ENCODE data around the gene AGRN. TPM values are rescaled to one million over a fixed set of nuclear protein-coding genes. Genes with fewer than 3 reads are reported as not detected.
"Not testable (repeated sequence)": the region's sequence is repeated elsewhere in the genome, so short reads cannot be mapped to it uniquely, and the experiment has no call there.

The AGRN gene
- polyA plus RNA-seq, 1 donor = 116 TPM

GRCh38 chr1:1090424-1091343 lies 70.8 kb downstream of the AGRN start:
- Histone ChIP-seq H3K4me3 (ENCODE audit: low read length) (no peak overlapping the region), H3K27me3 (ENCODE audit: control insufficient read depth, insufficient read depth, low read length) (no peaks in the 10 kb centered on the region), H3K27ac (ENCODE audit: low read length) (no peak overlapping the region), H3K4me1 (ENCODE audit: control insufficient read depth, insufficient read depth, low read length) (no peaks in the 10 kb centered on the region), H3K9me3 (ENCODE audit: control insufficient read depth, low read depth, low read length) (peaks cover 7% of the 10 kb centered on the region), H3K36me3 (ENCODE audit: control insufficient read depth, insufficient read depth, low read length) (peaks cover 4% of the 10 kb centered on the region)
- no CpG with 5 or more reads among the region's 45 CpGs for WGBS (ENCODE audit: insufficient coverage, low lambda C conversion rate)
- no peak for DNase-seq

DNA sequence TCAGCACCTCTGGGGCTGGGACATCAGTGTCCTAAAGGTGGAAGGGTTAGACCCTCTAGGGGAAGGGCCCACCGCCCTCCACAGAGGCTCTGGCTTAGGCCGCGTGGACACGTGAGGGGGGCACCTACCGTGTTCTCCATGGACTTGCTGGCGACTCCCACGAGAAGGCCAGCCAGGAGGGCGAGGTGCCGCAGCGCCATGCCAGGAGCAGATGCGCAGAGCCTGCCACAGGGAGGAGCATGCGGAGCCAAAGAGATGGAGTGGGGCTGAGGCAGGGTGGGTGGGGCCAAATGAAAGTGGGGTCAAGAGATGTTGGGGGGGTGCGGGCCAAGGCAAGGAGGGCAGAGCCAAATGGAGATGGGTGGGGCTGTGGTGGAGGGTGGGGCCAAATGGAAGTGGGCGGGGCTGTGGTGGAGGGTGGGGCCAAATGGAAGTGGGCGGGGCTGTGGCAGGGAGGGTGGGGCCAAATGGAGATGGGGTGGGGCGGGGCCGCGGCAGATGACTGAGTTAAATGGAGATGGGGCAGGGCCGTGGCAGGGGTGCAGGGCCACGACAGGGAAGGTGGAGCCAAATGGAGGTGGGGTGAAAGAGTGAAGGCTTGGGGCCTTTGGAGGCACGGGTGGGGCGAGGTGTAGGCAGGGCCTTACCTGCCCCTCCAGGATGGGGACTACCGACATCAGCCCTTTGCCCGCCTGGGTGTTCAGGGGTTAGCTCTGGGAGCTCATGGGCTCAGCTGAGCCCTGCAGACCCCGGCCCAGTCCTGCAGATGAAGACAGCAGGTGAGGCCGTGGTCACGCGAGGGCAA lies 71.6 kb downstream of the AGRN start:
- H3K4me1 ChIP-seq (ENCODE audit: control insufficient read depth, insufficient read depth, low read length) = no peaks in the 10 kb centered on the region
- no peak overlapping the region for H3K4me3 ChIP-seq (ENCODE audit: low read length)
- H3K27me3 ChIP-seq (ENCODE audit: control insufficient read depth, insufficient read depth, low read length) = no peaks in the 10 kb centered on the region
- no peak for DNase-seq
- WGBS (ENCODE audit: insufficient coverage, low lambda C conversion rate) = 100% methylated on average over 1 of the region's 28 CpGs
- no peak overlapping the region for H3K27ac ChIP-seq (ENCODE audit: low read length)
- peaks cover 4% of the 10 kb centered on the region for H3K36me3 ChIP-seq (ENCODE audit: control insufficient read depth, insufficient read depth, low read length)
- peaks cover 7% of the 10 kb centered on the region for H3K9me3 ChIP-seq (ENCODE audit: control insufficient read depth, low read depth, low read length)

DNA sequence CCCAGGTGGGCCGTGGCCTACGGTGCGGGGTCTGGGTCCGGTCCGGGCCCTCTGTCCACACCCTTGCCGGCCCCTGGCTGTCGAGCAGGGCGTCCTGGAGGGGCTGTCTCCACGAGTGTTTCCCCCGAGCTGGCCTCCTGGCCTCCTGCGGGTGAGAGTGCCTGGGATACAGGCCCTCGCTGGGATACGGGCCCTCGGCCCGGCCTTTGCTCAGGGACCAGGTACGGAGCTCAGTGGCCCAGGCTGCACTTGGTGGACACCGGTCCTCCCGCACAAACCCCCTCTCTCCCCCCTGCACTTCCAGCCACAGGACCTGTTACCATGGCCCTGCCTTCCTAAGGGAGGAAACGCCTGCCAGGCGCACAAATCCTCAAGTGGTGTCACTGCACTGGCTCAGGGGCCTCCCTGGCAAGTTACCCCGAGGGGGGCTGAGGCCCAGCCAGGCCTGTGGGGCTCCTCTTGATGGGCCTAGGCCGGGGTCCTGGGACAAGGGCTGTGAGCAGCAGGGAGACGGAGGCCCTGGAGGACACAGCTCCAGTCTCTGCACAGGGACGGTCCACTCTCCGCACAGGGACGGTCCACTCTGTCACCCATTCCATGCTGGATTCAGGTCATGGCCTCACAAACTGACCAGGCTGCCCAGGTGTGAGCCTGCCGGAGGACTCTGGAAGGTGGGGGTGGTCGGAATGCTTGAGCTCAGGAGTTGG lies 72.4 kb downstream of the AGRN start:
- H3K9me3 ChIP-seq (ENCODE audit: control insufficient read depth, low read depth, low read length) = peaks cover 7% of the 10 kb centered on the region
- no peaks in the 10 kb centered on the region for H3K27me3 ChIP-seq (ENCODE audit: control insufficient read depth, insufficient read depth, low read length)
- no peak overlapping the region for H3K27ac ChIP-seq (ENCODE audit: low read length)
- no CpG with 5 or more reads among the region's 28 CpGs for WGBS (ENCODE audit: insufficient coverage, low lambda C conversion rate)
- H3K4me3 ChIP-seq (ENCODE audit: low read length) = no peak overlapping the region
- no peak for DNase-seq
- peaks cover 4% of the 10 kb centered on the region for H3K36me3 ChIP-seq (ENCODE audit: control insufficient read depth, insufficient read depth, low read length)
- no peaks in the 10 kb centered on the region for H3K4me1 ChIP-seq (ENCODE audit: control insufficient read depth, insufficient read depth, low read length)

GRCh38 chr1:1092894-1093609 lies 73.1 kb downstream of the AGRN start:
- no peak for DNase-seq
- no peaks in the 10 kb centered on the region for H3K27me3 ChIP-seq (ENCODE audit: control insufficient read depth, insufficient read depth, low read length)
- H3K4me1 ChIP-seq (ENCODE audit: control insufficient read depth, insufficient read depth, low read length) = no peaks in the 10 kb centered on the region
- no peak overlapping the region for H3K27ac ChIP-seq (ENCODE audit: low read length)
- no peak overlapping the region for H3K4me3 ChIP-seq (ENCODE audit: low read length)
- H3K9me3 ChIP-seq (ENCODE audit: control insufficient read depth, low read depth, low read length) = peaks cover 7% of the 10 kb centered on the region
- peaks cover 2% of the 10 kb centered on the region for H3K36me3 ChIP-seq (ENCODE audit: control insufficient read depth, insufficient read depth, low read length)
- 80% methylated on average over 2 of the region's 14 CpGs for WGBS (ENCODE audit: insufficient coverage, low lambda C conversion rate)

- WGBS (ENCODE audit: insufficient coverage, low lambda C conversion rate) = 90% methylated on average over 4 of the region's 10 CpGs
- no peak for DNase-seq
- H3K27ac ChIP-seq (ENCODE audit: low read length) = no peak overlapping the region
- peaks cover 2% of the 10 kb centered on the region for H3K36me3 ChIP-seq (ENCODE audit: control insufficient read depth, insufficient read depth, low read length)
- H3K9me3 ChIP-seq (ENCODE audit: control insufficient read depth, low read depth, low read length) = peaks cover 7% of the 10 kb centered on the region
- H3K4me1 ChIP-seq (ENCODE audit: control insufficient read depth, insufficient read depth, low read length) = no peaks in the 10 kb centered on the region
- no peak overlapping the region for H3K4me3 ChIP-seq (ENCODE audit: low read length)
- H3K27me3 ChIP-seq (ENCODE audit: control insufficient read depth, insufficient read depth, low read length) = no peaks in the 10 kb centered on the region
These were observed 73.7 kb downstream of the AGRN start for GRCh38 chr1:1093610-1093943.

GRCh38 chr1:1094981-1095380 lies 75.1 kb downstream of the AGRN start:
- Histone ChIP-seq H3K27ac (ENCODE audit: low read length) (no peak overlapping the region), H3K4me3 (ENCODE audit: low read length) (no peak overlapping the region), H3K36me3 (ENCODE audit: control insufficient read depth, insufficient read depth, low read length) (peaks cover 2% of the 10 kb centered on the region), H3K27me3 (ENCODE audit: control insufficient read depth, insufficient read depth, low read length) (no peaks in the 10 kb centered on the region), H3K9me3 (ENCODE audit: control insufficient read depth, low read depth, low read length) (peaks cover 7% of the 10 kb centered on the region), H3K4me1 (ENCODE audit: control insufficient read depth, insufficient read depth, low read length) (no peaks in the 10 kb centered on the region)
- DNase-seq = no peak
- WGBS (ENCODE audit: insufficient coverage, low lambda C conversion rate) = 100% methylated on average over 2 of the region's 7 CpGs

DNA sequence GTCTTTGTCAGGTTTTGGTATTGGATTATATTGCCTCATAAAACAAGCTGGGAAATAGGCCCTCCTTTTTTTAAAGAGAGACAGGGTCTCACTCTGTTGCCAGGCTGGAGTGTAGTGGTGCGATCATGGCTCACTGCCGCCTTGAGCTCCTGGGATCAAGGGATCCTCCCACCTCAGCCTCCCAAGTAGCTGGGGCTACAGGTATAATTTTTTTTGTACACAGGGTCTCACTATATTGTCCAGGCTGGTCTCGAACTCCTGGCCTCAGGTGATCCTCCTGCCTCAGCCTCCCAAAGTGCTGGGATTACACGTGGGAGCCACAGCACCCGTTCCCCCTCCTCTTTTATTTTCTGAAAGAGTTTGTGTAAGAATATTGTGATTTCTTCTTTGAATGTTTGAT lies 76.2 kb downstream of the AGRN start:
- not testable (repeated sequence) for H3K4me3 ChIP-seq (ENCODE audit: low read length); DNase-seq; H3K9me3 ChIP-seq (ENCODE audit: control insufficient read depth, low read depth, low read length); H3K27ac ChIP-seq (ENCODE audit: low read length); H3K36me3 ChIP-seq (ENCODE audit: control insufficient read depth, insufficient read depth, low read length); H3K4me1 ChIP-seq (ENCODE audit: control insufficient read depth, insufficient read depth, low read length); H3K27me3 ChIP-seq (ENCODE audit: control insufficient read depth, insufficient read depth, low read length)
- no CpG with 5 or more reads among the region's 5 CpGs for WGBS (ENCODE audit: insufficient coverage, low lambda C conversion rate)

- H3K27me3 ChIP-seq (ENCODE audit: control insufficient read depth, insufficient read depth, low read length) = no peaks in the 10 kb centered on the region
- no peak for DNase-seq
- no peaks in the 10 kb centered on the region for H3K4me1 ChIP-seq (ENCODE audit: control insufficient read depth, insufficient read depth, low read length)
- no peak overlapping the region for H3K4me3 ChIP-seq (ENCODE audit: low read length)
- H3K36me3 ChIP-seq (ENCODE audit: control insufficient read depth, insufficient read depth, low read length) = no peaks in the 10 kb centered on the region
- no peak overlapping the region for H3K27ac ChIP-seq (ENCODE audit: low read length)
- H3K9me3 ChIP-seq (ENCODE audit: control insufficient read depth, low read depth, low read length) = no peaks in the 10 kb centered on the region
- 88% methylated on average over 6 of the region's 18 CpGs for WGBS (ENCODE audit: insufficient coverage, low lambda C conversion rate)
These were observed 78.9 kb downstream of the AGRN start for GRCh38 chr1:1098681-1099421.

DNA sequence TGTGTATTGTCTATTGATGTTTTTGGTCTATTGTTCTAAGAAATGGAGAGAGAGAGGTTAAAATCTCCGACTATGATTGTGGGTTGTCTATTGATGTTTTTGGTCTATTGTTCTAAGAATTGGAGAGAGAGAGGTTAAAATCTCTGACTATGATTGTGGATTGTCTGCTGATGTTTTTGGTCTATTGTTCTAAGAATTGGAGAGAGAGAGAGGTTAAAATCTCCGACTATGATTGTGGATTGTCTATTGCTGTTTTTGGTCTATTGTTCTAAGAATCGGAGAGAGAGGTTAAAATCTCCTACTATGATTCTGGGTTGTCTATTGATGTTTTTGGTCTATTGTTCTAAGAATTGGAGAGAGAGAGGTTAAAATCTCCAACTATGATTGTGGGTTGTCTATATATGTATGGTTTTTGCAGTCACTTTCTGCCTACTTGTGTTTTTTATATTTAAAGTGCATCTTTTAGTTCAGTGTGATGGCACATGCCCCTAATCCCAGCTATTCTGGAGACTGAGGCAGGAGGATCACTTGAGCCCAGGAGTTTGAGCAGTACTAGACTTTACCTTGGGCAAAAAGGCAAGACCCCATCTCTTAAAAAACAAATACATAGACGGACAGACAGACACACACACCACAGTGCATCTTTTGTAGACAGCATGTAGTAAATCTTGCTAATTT lies 79.7 kb downstream of the AGRN start:
- Histone ChIP-seq H3K36me3 (ENCODE audit: control insufficient read depth, insufficient read depth, low read length) (no peaks in the 10 kb centered on the region), H3K27me3 (ENCODE audit: control insufficient read depth, insufficient read depth, low read length) (no peaks in the 10 kb centered on the region), H3K9me3 (ENCODE audit: control insufficient read depth, low read depth, low read length) (no peaks in the 10 kb centered on the region), H3K4me1 (ENCODE audit: control insufficient read depth, insufficient read depth, low read length) (no peaks in the 10 kb centered on the region), H3K27ac (ENCODE audit: low read length) (no peak overlapping the region), H3K4me3 (ENCODE audit: low read length) (no peak overlapping the region)
- no CpG with 5 or more reads among the region's 4 CpGs for WGBS (ENCODE audit: insufficient coverage, low lambda C conversion rate)
- no peak for DNase-seq

Measured in large intestine (tissue), 3 donors.